ENCODE results near the gene ARPC1B. TPM values are rescaled to one million over a fixed set of nuclear protein-coding genes. Genes with fewer than 3 reads are reported as not detected.

The ARPC1B gene
- total and polyA plus RNA-seq, 2 experiments from 2014 or later = 485 to 599 TPM

- Histone ChIP-seq H3K4me2 (ENCODE audit: unreplicated experiment) (peak overlapping the region; percentile 14), H3K4me3 (no peak overlapping the region), H3K9ac (0 out of 2 replicates have a peak overlapping the region, but pooled peaks have one; percentile 6), H3K36me3 (ENCODE audit: low read depth) (peaks cover 1% of the 10 kb centered on the region; the same call in 1 of the 2 replicates), H3K27ac (no peak overlapping the region), H3K4me1 (ENCODE audit: insufficient read depth) (peaks cover 16% of the 10 kb centered on the region), H3K9me2 (ENCODE audit: insufficient read depth) (no peaks in the 10 kb centered on the region), H3F3A (ENCODE audit: insufficient read depth) (peaks cover 38% of the 10 kb centered on the region), H4K20me1 (ENCODE audit: insufficient read depth) (no peaks in the 10 kb centered on the region), H3K79me2 (ENCODE audit: insufficient read depth) (peaks cover 29% of the 10 kb centered on the region), H3K27me3 (replicated peaks; ENCODE audit: insufficient read depth) (no peaks in the 10 kb centered on the region), H2AFZ (no peak overlapping the region), H3K9me3 (ENCODE audit: low read depth) (no peaks in the 10 kb centered on the region)
- no peak for TF ChIP-seq EZH2phosphoT487 (IDR thresholded peaks at IDR 0.05; ENCODE audit: insufficient read depth, low read depth)
- TF ChIP-seq EZH2 (IDR thresholded peaks at IDR 0.05; ENCODE audit: insufficient read depth, poor library complexity, severe bottlenecking) = no peak
- in situ Hi-C loops (cut with MboI) = no loop called here
- 58% methylated on average over 21 of the region's 21 CpGs for WGBS, 2 experiments (ENCODE audit: low coverage in 1 of 2, low lambda C conversion rate in 2 of 2, missing lambda C conversion rate in 2 of 2)
- DNase-seq = peak; percentile 55
Measured at GRCh38 chr7:99372275-99373090, 2.0 kb upstream of the ARPC1B start.

- H3K27ac ChIP-seq = no peak overlapping the region
- no peak for DNase-seq
- peaks cover 44% of the 10 kb centered on the region for H3F3A ChIP-seq (ENCODE audit: insufficient read depth)
- H4K20me1 ChIP-seq (ENCODE audit: insufficient read depth) = no peaks in the 10 kb centered on the region
- WGBS, 2 experiments (ENCODE audit: low coverage in 1 of 2, low lambda C conversion rate in 2 of 2, missing lambda C conversion rate in 2 of 2) = 88% methylated on average over 35 to 41 of the region's 41 CpGs
- no peaks in the 10 kb centered on the region for H3K27me3 ChIP-seq (replicated peaks; ENCODE audit: insufficient read depth)
- TF ChIP-seq EZH2phosphoT487 (IDR thresholded peaks at IDR 0.05; ENCODE audit: insufficient read depth, low read depth) (no peak), EZH2 (IDR thresholded peaks at IDR 0.05; ENCODE audit: insufficient read depth, poor library complexity, severe bottlenecking) (no peak)
- peak overlapping the region; percentile 90 for H3K9ac ChIP-seq
- H3K4me1 ChIP-seq (ENCODE audit: insufficient read depth) = peaks cover 17% of the 10 kb centered on the region
- H3K9me3 ChIP-seq (ENCODE audit: low read depth) = no peaks in the 10 kb centered on the region
- no peaks in the 10 kb centered on the region for H3K9me2 ChIP-seq (ENCODE audit: insufficient read depth)
- peak overlapping the region; percentile 77 for H3K4me2 ChIP-seq (ENCODE audit: unreplicated experiment)
- H3K79me2 ChIP-seq (ENCODE audit: insufficient read depth) = peaks cover 34% of the 10 kb centered on the region
- H3K36me3 ChIP-seq (ENCODE audit: low read depth) = peaks cover 7% of the 10 kb centered on the region; the same call in 1 of the 2 replicates
- H3K4me3 ChIP-seq = peak overlapping the region; percentile 88
- in situ Hi-C loops (cut with MboI) = no loop called here
- peak overlapping the region; percentile 83 for H2AFZ ChIP-seq
Measured at GRCh38 chr7:99373091-99374066, 1.2 kb upstream of the ARPC1B start.

- TF ChIP-seq EZH2phosphoT487 (IDR thresholded peaks at IDR 0.05; ENCODE audit: insufficient read depth, low read depth) = no peak
- peaks cover 54% of the 10 kb centered on the region for H3F3A ChIP-seq (ENCODE audit: insufficient read depth)
Measured at GRCh38 chr7:99375070-99375807, 709 bp downstream of the ARPC1B start.

More at GRCh38 chr7:99375070-99375807, 709 bp downstream of the ARPC1B start:
- Histone ChIP-seq H2AFZ (0 out of 2 replicates have a peak overlapping the region, but pooled peaks have one; percentile 9), H3K36me3 (ENCODE audit: low read depth) (peaks cover 7% of the 10 kb centered on the region; the same call in 1 of the 2 replicates), H3K4me2 (ENCODE audit: unreplicated experiment) (peak overlapping the region; percentile 77), H3K79me2 (ENCODE audit: insufficient read depth) (peaks cover 40% of the 10 kb centered on the region), H3K4me1 (ENCODE audit: insufficient read depth) (peaks cover 32% of the 10 kb centered on the region), H3K4me3 (peak overlapping the region; percentile 88), H3K9me2 (ENCODE audit: insufficient read depth) (no peaks in the 10 kb centered on the region), H3K27me3 (replicated peaks; ENCODE audit: insufficient read depth) (no peaks in the 10 kb centered on the region), H3K9me3 (ENCODE audit: low read depth) (no peaks in the 10 kb centered on the region), H3K9ac (peak overlapping the region; percentile 90), H4K20me1 (ENCODE audit: insufficient read depth) (no peaks in the 10 kb centered on the region), H3K27ac (peak overlapping the region; percentile 64)
- WGBS, 2 experiments (ENCODE audit: low coverage in 1 of 2, low lambda C conversion rate in 2 of 2, missing lambda C conversion rate in 2 of 2) = 3 to 4% methylated on average over 19 to 44 of the region's 58 CpGs
- peak; percentile 87 for DNase-seq
- in situ Hi-C loops (cut with MboI) = no loop called here
